Loucy (cell line): Measurements from ENCODE around the gene CCDC86.

Experiments
- EZH2phosphoT487 ChIP-seq: fragments of 200-600 bp; IDR thresholded peaks from 2 replicates; pipeline ENCODE4 v1.6.1; 2018; ENCODE audit warnings: antibody characterized with exemption, mild to moderate bottlenecking, moderate library complexity, borderline replicate concordance
- TF ChIP-seq, protein P1 (sequence below): fragments of 200-600 bp; sonication (generic); conservative IDR thresholded peaks from 2 replicates; pipeline ENCODE4 v1.5.1; 2014; ENCODE audit warnings: mild to moderate bottlenecking, antibody characterized with exemption, low read length

DNA sequence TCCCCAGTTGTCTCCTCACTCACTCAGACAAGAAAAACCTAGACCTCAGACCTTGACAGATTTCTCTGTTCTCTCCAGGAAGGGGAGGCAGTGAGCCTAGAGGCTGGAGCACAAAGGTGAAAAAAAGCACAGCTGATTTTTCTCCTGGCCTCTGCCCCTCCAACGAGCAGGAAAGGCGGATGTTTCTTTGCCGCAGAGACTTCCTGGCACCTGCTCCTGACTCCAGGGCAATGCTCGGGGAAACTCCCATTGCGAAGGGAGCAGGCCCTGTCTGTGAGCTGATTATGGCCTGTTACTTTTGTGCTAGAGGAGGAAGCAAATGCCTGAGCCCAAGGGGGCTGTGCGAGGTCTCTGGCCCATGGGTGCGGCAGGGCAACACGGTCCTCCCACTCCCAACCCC lies 31.3 kb upstream of the CCDC86 start:
- TF ChIP-seq, protein P1, sequence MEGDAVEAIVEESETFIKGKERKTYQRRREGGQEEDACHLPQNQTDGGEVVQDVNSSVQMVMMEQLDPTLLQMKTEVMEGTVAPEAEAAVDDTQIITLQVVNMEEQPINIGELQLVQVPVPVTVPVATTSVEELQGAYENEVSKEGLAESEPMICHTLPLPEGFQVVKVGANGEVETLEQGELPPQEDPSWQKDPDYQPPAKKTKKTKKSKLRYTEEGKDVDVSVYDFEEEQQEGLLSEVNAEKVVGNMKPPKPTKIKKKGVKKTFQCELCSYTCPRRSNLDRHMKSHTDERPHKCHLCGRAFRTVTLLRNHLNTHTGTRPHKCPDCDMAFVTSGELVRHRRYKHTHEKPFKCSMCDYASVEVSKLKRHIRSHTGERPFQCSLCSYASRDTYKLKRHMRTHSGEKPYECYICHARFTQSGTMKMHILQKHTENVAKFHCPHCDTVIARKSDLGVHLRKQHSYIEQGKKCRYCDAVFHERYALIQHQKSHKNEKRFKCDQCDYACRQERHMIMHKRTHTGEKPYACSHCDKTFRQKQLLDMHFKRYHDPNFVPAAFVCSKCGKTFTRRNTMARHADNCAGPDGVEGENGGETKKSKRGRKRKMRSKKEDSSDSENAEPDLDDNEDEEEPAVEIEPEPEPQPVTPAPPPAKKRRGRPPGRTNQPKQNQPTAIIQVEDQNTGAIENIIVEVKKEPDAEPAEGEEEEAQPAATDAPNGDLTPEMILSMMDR, result no peak
- no peak for TF ChIP-seq EZH2phosphoT487
